HL-60 (cell line): ENCODE results near the gene TBX21.

ENCODE experiments used
- DNase-seq, 2 experiments: peaks; one replicate each; pipeline ENCODE4 v3.0.0-alpha.2; 2010 to 2020; ENCODE audit warnings: low read depth in 1 of 2, low spot score in 1 of 2
- H3K27ac ChIP-seq: fragments of 250-450 bp; sonication (Bioruptor Pico); replicated peaks from 2 replicates; pipeline ENCODE4 v1.5.1; 2020; ENCODE audit warnings: mild to moderate bottlenecking, moderate library complexity
- H3K27me3 ChIP-seq: fragments of 250-450 bp; sonication (Bioruptor Pico); 2 replicates; pipeline ENCODE4 v1.5.1; 2021; ENCODE audit warnings: mild to moderate bottlenecking, moderate library complexity; ENCODE audit not compliant: insufficient read depth, poor library complexity, severe bottlenecking
- H3K4me3 ChIP-seq: replicated peaks from 2 replicates; pipeline ENCODE4 v1.5.1; 2011; ENCODE audit warnings: mild to moderate bottlenecking, control low read depth, low read length; ENCODE audit not compliant: insufficient read depth
- CTCF ChIP-seq: IDR thresholded peaks from one replicate; pipeline ENCODE4 v1.5.1; 2011; ENCODE audit warnings: low read length, control low read depth, inconsistent platforms; ENCODE audit not compliant: insufficient read depth
- GABPA ChIP-seq: IDR thresholded peaks from 2 replicates; pipeline ENCODE4 v1.6.1; 2012; ENCODE audit warnings: low read depth
- POLR2AphosphoS5 ChIP-seq: IDR thresholded peaks from 2 replicates; pipeline ENCODE4 v1.6.1; 2012; ENCODE audit warnings: low read depth
- REST ChIP-seq: IDR thresholded peaks from 2 replicates; pipeline ENCODE4 v1.6.1; 2012; ENCODE audit warnings: low read depth; ENCODE audit not compliant: insufficient replicate concordance
- SPI1 ChIP-seq: IDR thresholded peaks from 2 replicates; pipeline ENCODE4 v1.6.1; 2012; ENCODE audit warnings: low read depth, mild to moderate bottlenecking, borderline replicate concordance

TBX21 gene

GRCh38 chr17:47725446-47726111, 7.5 kb upstream of the TBX21 start:
- no peak for DNase-seq
- Histone ChIP-seq H3K4me3 (no peak overlapping the region), H3K27ac (no peak overlapping the region), H3K27me3 (peaks cover 27% of the 10 kb centered on the region)
- TF ChIP-seq REST, result peak; percentile 85
- TF ChIP-seq SPI1, result no peak

GRCh38 chr17:47726796-47727703, 6.0 kb upstream of the TBX21 start:
- no peak for TF ChIP-seq POLR2AphosphoS5
- no peak for TF ChIP-seq REST
- TF ChIP-seq SPI1, result no peak
- no peak for TF ChIP-seq GABPA
- no peak for DNase-seq
- Histone ChIP-seq H3K4me3 (no peak overlapping the region), H3K27ac (no peak overlapping the region), H3K27me3 (peaks cover 26% of the 10 kb centered on the region)

GRCh38 chr17:47727704-47728036, 5.4 kb upstream of the TBX21 start:
- no peak overlapping the region for H3K4me3 ChIP-seq
- no peak overlapping the region for H3K27ac ChIP-seq
- DNase-seq, result no peak
- TF ChIP-seq SPI1, result no peak
- TF ChIP-seq CTCF, result no peak
- no peak for TF ChIP-seq REST
- no peak for TF ChIP-seq POLR2AphosphoS5
- TF ChIP-seq GABPA, result no peak
- peaks cover 29% of the 10 kb centered on the region for H3K27me3 ChIP-seq
